ENCODE measurements around the gene FRMD8.
A peak's percentile ranks its signal among the peaks of the same experiment; 100 is the strongest.
"Not testable (repeated sequence)": the region's sequence is repeated elsewhere in the genome, so short reads cannot be mapped to it uniquely, and the experiment has no call there.

The FRMD8 gene

GRCh38 chr11:65404638-65405339 lies 18.4 kb downstream of the FRMD8 start:
- Histone ChIP-seq H3K4me2 (ENCODE audit: low read length) (no peak overlapping the region), H3K9ac (ENCODE audit: low read depth, low read length) (no peak overlapping the region), H3K27me3 (ENCODE audit: control insufficient read depth, insufficient read depth, low read length) (no peaks in the 10 kb centered on the region), H3K4me1 (ENCODE audit: control insufficient read depth, insufficient read depth, low read length) (no peaks in the 10 kb centered on the region), H3K9me3 (replicated peaks; ENCODE audit: low read length) (no peaks in the 10 kb centered on the region), H3K36me3 (ENCODE audit: insufficient read depth, low read length) (peaks cover 65% of the 10 kb centered on the region), H3K4me3 (ENCODE audit: low read length) (no peak overlapping the region)

- no peak overlapping the region for H3K4me2 ChIP-seq (ENCODE audit: low read length)
- no peak overlapping the region for H3K4me3 ChIP-seq (ENCODE audit: low read length)
- H3K4me1 ChIP-seq (ENCODE audit: control insufficient read depth, insufficient read depth, low read length) = peaks cover 4% of the 10 kb centered on the region
- no peaks in the 10 kb centered on the region for H3K27me3 ChIP-seq (ENCODE audit: control insufficient read depth, insufficient read depth, low read length)
- H3K36me3 ChIP-seq (ENCODE audit: insufficient read depth, low read length) = peaks cover 49% of the 10 kb centered on the region
- no peaks in the 10 kb centered on the region for H3K9me3 ChIP-seq (replicated peaks; ENCODE audit: low read length)
- no peak overlapping the region for H3K9ac ChIP-seq (ENCODE audit: low read depth, low read length)
These were observed 24.7 kb downstream of the FRMD8 start for GRCh38 chr11:65410936-65411680.

GRCh38 chr11:65411681-65412070 lies 25.2 kb downstream of the FRMD8 start:
- Histone ChIP-seq H3K36me3 (ENCODE audit: insufficient read depth, low read length) (peaks cover 49% of the 10 kb centered on the region), H3K4me3 (ENCODE audit: low read length) (no peak overlapping the region), H3K4me2 (ENCODE audit: low read length) (no peak overlapping the region), H3K9me3 (replicated peaks; ENCODE audit: low read length) (no peaks in the 10 kb centered on the region), H3K9ac (ENCODE audit: low read depth, low read length) (no peak overlapping the region), H3K4me1 (ENCODE audit: control insufficient read depth, insufficient read depth, low read length) (peaks cover 10% of the 10 kb centered on the region), H3K27me3 (ENCODE audit: control insufficient read depth, insufficient read depth, low read length) (no peaks in the 10 kb centered on the region)

DNA sequence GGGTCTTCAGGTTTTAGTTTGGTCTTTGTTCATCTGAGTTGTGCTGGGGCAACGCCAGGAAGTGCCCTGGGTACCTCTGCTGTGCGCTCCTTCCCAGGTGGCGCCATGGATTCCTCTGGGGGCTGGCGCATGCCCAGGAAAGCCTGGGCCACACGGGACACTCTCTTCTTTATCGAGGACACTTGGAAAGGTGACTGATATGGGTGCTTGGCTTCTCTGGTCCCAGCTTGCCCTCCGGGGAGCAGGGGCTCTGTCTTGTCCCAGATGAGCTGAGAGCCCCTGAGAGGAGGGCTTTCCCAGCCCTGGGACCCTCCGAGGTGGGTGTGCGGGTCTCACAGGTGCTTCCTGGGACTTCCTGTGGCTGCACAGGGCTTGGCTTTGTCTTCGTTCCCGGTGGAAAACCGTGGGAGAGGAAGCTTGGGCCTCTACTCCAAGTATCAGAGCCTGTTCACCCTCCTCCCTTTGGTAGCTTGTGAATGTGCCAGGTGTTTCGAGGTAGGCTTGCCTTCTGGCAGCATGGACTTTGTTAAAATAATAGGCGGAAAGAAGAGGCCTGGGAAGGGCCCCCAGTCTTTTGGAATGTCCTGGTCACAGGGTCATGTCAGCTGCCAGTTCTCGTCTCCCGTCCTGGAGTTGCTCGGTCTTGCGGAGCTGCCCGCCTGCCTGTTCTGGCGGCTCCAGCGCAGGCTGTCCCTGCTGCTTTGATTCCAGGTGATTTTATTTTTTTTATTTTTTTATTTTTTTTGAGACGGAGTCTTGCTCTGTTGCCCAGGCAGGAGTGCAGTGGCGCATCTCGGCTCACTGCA lies 26.0 kb downstream of the FRMD8 start:
- no peak overlapping the region for H3K4me3 ChIP-seq (ENCODE audit: low read length)
- no peaks in the 10 kb centered on the region for H3K9me3 ChIP-seq (replicated peaks; ENCODE audit: low read length)
- H3K9ac ChIP-seq (ENCODE audit: low read depth, low read length) = no peak overlapping the region
- H3K4me2 ChIP-seq (ENCODE audit: low read length) = no peak overlapping the region
- H3K27me3 ChIP-seq (ENCODE audit: control insufficient read depth, insufficient read depth, low read length) = no peaks in the 10 kb centered on the region
- peaks cover 18% of the 10 kb centered on the region for H3K4me1 ChIP-seq (ENCODE audit: control insufficient read depth, insufficient read depth, low read length)
- H3K36me3 ChIP-seq (ENCODE audit: insufficient read depth, low read length) = peaks cover 49% of the 10 kb centered on the region

DNA sequence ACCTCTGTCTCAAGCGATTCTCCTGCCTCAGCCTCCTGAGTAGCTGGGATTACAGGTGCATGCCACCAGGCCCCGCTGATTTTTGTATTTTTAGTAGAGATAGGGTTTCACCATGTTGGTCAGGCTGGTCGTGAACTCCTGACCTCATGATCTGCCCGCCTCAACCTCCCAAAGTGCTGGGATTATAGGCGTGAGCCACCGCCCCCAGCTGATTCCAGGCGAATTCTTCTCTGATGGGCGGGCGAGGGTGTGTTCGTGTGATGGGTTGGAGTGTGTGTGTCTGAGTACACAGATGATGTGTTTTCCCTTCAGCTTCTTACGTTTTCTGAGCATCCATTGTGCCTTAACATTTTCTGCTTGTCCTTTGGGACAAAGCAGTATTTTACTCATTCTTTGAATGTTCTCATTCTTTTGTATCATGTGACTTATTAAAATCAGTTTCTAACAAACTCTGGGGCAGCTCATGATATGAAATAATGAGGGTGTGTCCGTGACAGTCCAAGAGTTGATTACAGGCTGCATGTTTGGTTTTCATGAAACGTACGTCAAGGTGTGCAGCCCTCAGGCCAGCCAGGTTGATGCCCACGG lies 26.7 kb downstream of the FRMD8 start:
- H3K4me2 ChIP-seq (ENCODE audit: low read length); H3K4me3 ChIP-seq (ENCODE audit: low read length); H3K9me3 ChIP-seq (replicated peaks; ENCODE audit: low read length); H3K27me3 ChIP-seq (ENCODE audit: control insufficient read depth, insufficient read depth, low read length); H3K9ac ChIP-seq (ENCODE audit: low read depth, low read length): not testable (repeated sequence)
- H3K36me3 ChIP-seq (ENCODE audit: insufficient read depth, low read length) = peaks cover 47% of the 10 kb centered on the region
- peaks cover 25% of the 10 kb centered on the region for H3K4me1 ChIP-seq (ENCODE audit: control insufficient read depth, insufficient read depth, low read length)

- no peak overlapping the region for H3K9ac ChIP-seq (ENCODE audit: low read depth, low read length)
- no peak overlapping the region for H3K4me2 ChIP-seq (ENCODE audit: low read length)
- no peak overlapping the region for H3K4me3 ChIP-seq (ENCODE audit: low read length)
- H3K27me3 ChIP-seq (ENCODE audit: control insufficient read depth, insufficient read depth, low read length) = no peaks in the 10 kb centered on the region
- no peaks in the 10 kb centered on the region for H3K9me3 ChIP-seq (replicated peaks; ENCODE audit: low read length)
- H3K4me1 ChIP-seq (ENCODE audit: control insufficient read depth, insufficient read depth, low read length) = peaks cover 41% of the 10 kb centered on the region
- H3K36me3 ChIP-seq (ENCODE audit: insufficient read depth, low read length) = peaks cover 30% of the 10 kb centered on the region
These were observed 28.5 kb downstream of the FRMD8 start for GRCh38 chr11:65414776-65415498.

GRCh38 chr11:65415499-65416340 lies 29.3 kb downstream of the FRMD8 start:
- Histone ChIP-seq H3K27me3 (ENCODE audit: control insufficient read depth, insufficient read depth, low read length) (no peaks in the 10 kb centered on the region), H3K4me1 (ENCODE audit: control insufficient read depth, insufficient read depth, low read length) (peaks cover 49% of the 10 kb centered on the region), H3K36me3 (ENCODE audit: insufficient read depth, low read length) (peaks cover 28% of the 10 kb centered on the region), H3K4me3 (ENCODE audit: low read length) (peak overlapping the region; percentile 61), H3K9ac (ENCODE audit: low read depth, low read length) (peak overlapping the region; percentile 98), H3K9me3 (replicated peaks; ENCODE audit: low read length) (no peaks in the 10 kb centered on the region), H3K4me2 (ENCODE audit: low read length) (peak overlapping the region; percentile 80)

- Histone ChIP-seq H3K27me3 (ENCODE audit: control insufficient read depth, insufficient read depth, low read length) (no peaks in the 10 kb centered on the region), H3K4me3 (ENCODE audit: low read length) (peak overlapping the region; percentile 61), H3K4me1 (ENCODE audit: control insufficient read depth, insufficient read depth, low read length) (peaks cover 53% of the 10 kb centered on the region), H3K4me2 (ENCODE audit: low read length) (peak overlapping the region; percentile 80), H3K36me3 (ENCODE audit: insufficient read depth, low read length) (peaks cover 21% of the 10 kb centered on the region), H3K9ac (ENCODE audit: low read depth, low read length) (peak overlapping the region; percentile 98), H3K9me3 (replicated peaks; ENCODE audit: low read length) (no peaks in the 10 kb centered on the region)
These were observed 29.9 kb downstream of the FRMD8 start for GRCh38 chr11:65416341-65416824.

DNA sequence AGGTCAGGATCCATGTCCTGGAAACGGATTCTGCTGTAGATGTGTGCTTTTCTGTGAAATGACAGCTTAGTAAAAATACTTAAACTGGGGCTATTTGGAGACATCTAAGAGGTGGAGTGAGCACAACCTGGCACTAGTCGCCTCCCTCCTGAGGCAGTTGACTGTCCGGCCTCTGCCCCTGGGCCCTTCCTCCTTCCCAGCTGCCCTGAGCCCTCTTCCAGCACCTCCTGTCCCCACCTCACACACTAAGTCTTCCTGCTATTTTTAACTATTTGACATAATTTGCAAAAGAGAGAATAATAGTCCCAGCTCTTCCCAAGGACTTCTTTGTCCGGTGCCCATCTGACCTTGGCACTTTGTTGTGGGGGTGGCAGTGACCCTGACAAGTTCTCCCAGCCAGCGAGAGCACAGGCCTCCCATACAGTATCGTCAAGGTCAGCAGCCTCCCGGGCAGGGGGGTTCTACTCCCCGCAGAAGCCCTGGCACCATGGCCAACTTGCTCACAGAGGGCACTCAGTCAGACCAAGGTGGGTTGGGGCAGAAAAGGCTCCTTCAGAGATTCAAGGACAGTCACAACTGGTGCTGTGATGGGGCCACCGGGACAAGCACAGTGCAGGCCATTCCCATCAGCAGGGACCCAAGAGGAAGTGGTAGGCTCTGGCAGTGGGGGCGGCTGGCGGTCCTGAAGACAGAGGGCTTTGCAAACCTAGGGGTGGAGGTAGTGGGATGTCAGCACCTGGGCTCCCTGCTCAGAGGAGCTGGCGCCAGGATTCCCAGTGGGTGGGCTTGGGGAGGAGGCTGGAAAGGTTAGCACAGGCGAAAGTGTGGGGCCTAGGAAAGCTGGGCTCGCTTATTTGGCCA lies 30.6 kb downstream of the FRMD8 start:
- Histone ChIP-seq H3K27me3 (ENCODE audit: control insufficient read depth, insufficient read depth, low read length) (no peaks in the 10 kb centered on the region), H3K36me3 (ENCODE audit: insufficient read depth, low read length) (peaks cover 14% of the 10 kb centered on the region), H3K9me3 (replicated peaks; ENCODE audit: low read length) (no peaks in the 10 kb centered on the region), H3K9ac (ENCODE audit: low read depth, low read length) (peak overlapping the region; percentile 98), H3K4me1 (ENCODE audit: control insufficient read depth, insufficient read depth, low read length) (peaks cover 58% of the 10 kb centered on the region), H3K4me2 (ENCODE audit: low read length) (peak overlapping the region; percentile 80), H3K4me3 (ENCODE audit: low read length) (peak overlapping the region; percentile 61)

Data from skeletal muscle satellite cell (primary cell).